HepG2 (cell line): Measurements from ENCODE around the gene PBX2. TPM values are rescaled to one million over a fixed set of nuclear protein-coding genes. Genes with fewer than 3 reads are reported as not detected.
A peak's percentile ranks its signal among the peaks of the same experiment; 100 is the strongest.

Source experiments
- GABPA ChIP-seq, 2 experiments: IDR thresholded peaks; 2 replicates each; pipeline ENCODE4 v1.6.1; 2011 to 2016; ENCODE audit warnings: low read depth in 2 of 2, low read length in 1 of 2, missing biosample characterization in 1 of 2, missing genetic modification characterization in 1 of 2
- PHF20 ChIP-seq: sonication (generic); formaldehyde crosslinking; IDR thresholded peaks from 2 replicates; pipeline ENCODE4 v1.5.0; 2020; ENCODE audit warnings: mild to moderate bottlenecking, missing genetic modification reagents
- SUZ12 ChIP-seq: fragments of 150-350 bp; IDR thresholded peaks from 2 replicates; pipeline ENCODE4 v1.6.1; 2014; ENCODE audit warnings: low read depth, low read length
- TSC22D2 ChIP-seq: sonication (generic); formaldehyde crosslinking; IDR thresholded peaks from 2 replicates; pipeline ENCODE4 v1.5.1; 2020; ENCODE audit warnings: missing genetic modification reagents, mild to moderate bottlenecking, borderline replicate concordance
- ZBTB3 ChIP-seq: sonication (generic); formaldehyde crosslinking; IDR thresholded peaks from 2 replicates; pipeline ENCODE4 v1.4.0; 2020; ENCODE audit warnings: low read depth, mild to moderate bottlenecking, moderate library complexity, missing genetic modification reagents, borderline replicate concordance
- ZFY ChIP-seq: sonication (generic); formaldehyde crosslinking; IDR thresholded peaks from 2 replicates; pipeline ENCODE4 v1.4.0; 2020; ENCODE audit warnings: missing genetic modification reagents
- ZNF234 ChIP-seq: sonication (generic); formaldehyde crosslinking; conservative IDR thresholded peaks from 2 replicates; pipeline ENCODE4 v1.5.1; 2020; ENCODE audit warnings: mild to moderate bottlenecking, missing genetic modification reagents
- ZNF256 ChIP-seq: sonication (generic); formaldehyde crosslinking; conservative IDR thresholded peaks from 2 replicates; pipeline ENCODE4 v1.4.0; 2020; ENCODE audit warnings: missing genetic modification reagents
- ZNF350 ChIP-seq: sonication (generic); formaldehyde crosslinking; IDR thresholded peaks from 2 replicates; pipeline ENCODE4 v1.4.0; 2020; ENCODE audit warnings: mild to moderate bottlenecking, low read depth, missing genetic modification reagents, borderline replicate concordance
- ZNF678 ChIP-seq: sonication (generic); formaldehyde crosslinking; IDR thresholded peaks from 2 replicates; pipeline ENCODE4 v1.4.0; 2020; ENCODE audit warnings: mild to moderate bottlenecking, missing genetic modification reagents
- polyA plus RNA-seq, 8 experiments: library from polyadenylated mRNA; depleted of rRNA in 3 of 8; stranded (reverse) in 7 of 8; unstranded in 1 of 8; fragments of >200 nt; fragmentation: Illumina TruSeq in 4 of 8; extraction: Trizol in 4 of 8; gene quantifications; 2 replicates each; pipeline versions ENCODE4 v1.2.1 to v1.2.3, GENCODE V29; 2011 to 2016; ENCODE audit warnings: low read depth in 4 of 8, missing spikeins in 1 of 8, mixed read lengths in 1 of 8; ENCODE audit not compliant: insufficient read depth in 1 of 8
- total RNA-seq, 5 experiments: library from RNA; depleted of rRNA; stranded (reverse); fragments of >200 nt; fragmentation: Illumina TruSeq; extraction: Trizol; gene quantifications; 2 replicates each; pipeline ENCODE4 v1.2.3, GENCODE V29; 2016; ENCODE audit warnings: low read depth in 1 of 5
- TF ChIP-seq, protein P1 (sequence below): IDR thresholded peaks from 2 replicates; pipeline ENCODE4 v1.6.1; 2012; ENCODE audit warnings: low read length, improper control_type of control experiment
- TF ChIP-seq, protein P2 (sequence below): sonication (generic); formaldehyde crosslinking; IDR thresholded peaks from 2 replicates; pipeline ENCODE4 v1.4.0; 2020; ENCODE audit warnings: missing genetic modification reagents
- TF ChIP-seq, protein P3 (sequence below), 2 experiments: sonication (generic) in 1 of 2; formaldehyde crosslinking in 1 of 2; IDR thresholded peaks; 2 replicates each; pipeline versions ENCODE4 v1.4.0 to v1.6.1; 2018 to 2020; ENCODE audit warnings: missing genetic modification reagents in 2 of 2, borderline replicate concordance in 1 of 2, low read depth in 1 of 2, mild to moderate bottlenecking in 1 of 2, missing biosample characterization in 1 of 2
- TF ChIP-seq, protein P4 (sequence below): sonication (generic); formaldehyde crosslinking; IDR thresholded peaks from 2 replicates; pipeline ENCODE4 v1.4.0; 2020; ENCODE audit warnings: mild to moderate bottlenecking, low read depth, missing genetic modification reagents
- TF ChIP-seq, protein P5 (sequence below): sonication (generic); formaldehyde crosslinking; IDR thresholded peaks from 2 replicates; pipeline ENCODE4 v1.4.0; 2020; ENCODE audit warnings: mild to moderate bottlenecking, missing genetic modification reagents

Gene PBX2
- total and polyA plus RNA-seq, 2 of the 13 experiments (the other 11 are each of a cell fraction or from before 2014, with no cell fraction given), result 42.3 to 77.8 TPM

DNA sequence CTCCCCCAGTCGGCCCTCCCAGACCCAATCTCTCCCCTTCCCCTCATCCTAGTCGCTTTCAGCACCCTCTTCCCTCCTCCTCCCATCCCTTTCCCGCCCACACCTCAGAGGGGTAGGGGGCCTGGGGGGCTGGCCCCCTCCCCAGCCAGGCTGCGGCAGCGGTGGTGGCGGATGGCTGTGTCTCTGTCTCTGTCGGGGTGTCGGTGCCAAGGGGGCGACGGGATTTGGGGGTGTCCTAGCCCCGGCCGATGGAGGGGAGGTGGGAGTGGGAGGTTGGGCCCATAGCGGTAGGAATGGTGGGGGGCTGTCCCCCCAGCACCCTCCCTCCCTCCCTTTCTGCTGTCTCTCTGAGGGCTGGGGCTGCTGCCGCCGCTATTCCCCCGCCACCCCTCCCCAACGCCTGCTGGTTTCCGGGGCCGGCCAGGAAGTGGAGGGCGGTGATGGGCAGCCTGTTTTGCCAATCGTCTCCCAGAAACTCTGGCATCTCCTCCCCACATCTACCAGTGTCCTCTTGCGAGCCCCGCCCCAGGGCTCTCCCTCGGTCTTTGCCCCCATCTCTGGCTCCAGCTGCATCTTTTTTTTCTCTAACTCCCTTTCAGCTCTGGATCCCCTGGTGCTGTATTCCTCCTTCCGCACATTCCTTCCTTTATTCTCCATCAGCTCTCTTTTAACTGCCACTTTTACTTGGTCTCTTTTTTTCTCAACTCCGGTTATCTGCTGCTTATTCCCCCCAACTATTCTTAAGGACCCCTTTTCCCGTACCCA is 14.1 kb downstream of the PBX2 start, which contains the start of gene AGPAT1 (continued):
- TF ChIP-seq, protein P1, sequence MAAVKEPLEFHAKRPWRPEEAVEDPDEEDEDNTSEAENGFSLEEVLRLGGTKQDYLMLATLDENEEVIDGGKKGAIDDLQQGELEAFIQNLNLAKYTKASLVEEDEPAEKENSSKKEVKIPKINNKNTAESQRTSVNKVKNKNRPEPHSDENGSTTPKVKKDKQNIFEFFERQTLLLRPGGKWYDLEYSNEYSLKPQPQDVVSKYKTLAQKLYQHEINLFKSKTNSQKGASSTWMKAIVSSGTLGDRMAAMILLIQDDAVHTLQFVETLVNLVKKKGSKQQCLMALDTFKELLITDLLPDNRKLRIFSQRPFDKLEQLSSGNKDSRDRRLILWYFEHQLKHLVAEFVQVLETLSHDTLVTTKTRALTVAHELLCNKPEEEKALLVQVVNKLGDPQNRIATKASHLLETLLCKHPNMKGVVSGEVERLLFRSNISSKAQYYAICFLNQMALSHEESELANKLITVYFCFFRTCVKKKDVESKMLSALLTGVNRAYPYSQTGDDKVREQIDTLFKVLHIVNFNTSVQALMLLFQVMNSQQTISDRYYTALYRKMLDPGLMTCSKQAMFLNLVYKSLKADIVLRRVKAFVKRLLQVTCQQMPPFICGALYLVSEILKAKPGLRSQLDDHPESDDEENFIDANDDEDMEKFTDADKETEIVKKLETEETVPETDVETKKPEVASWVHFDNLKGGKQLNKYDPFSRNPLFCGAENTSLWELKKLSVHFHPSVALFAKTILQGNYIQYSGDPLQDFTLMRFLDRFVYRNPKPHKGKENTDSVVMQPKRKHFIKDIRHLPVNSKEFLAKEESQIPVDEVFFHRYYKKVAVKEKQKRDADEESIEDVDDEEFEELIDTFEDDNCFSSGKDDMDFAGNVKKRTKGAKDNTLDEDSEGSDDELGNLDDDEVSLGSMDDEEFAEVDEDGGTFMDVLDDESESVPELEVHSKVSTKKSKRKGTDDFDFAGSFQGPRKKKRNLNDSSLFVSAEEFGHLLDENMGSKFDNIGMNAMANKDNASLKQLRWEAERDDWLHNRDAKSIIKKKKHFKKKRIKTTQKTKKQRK, result no peak
- TF ChIP-seq GABPA (IDR thresholded peaks at IDR 0.05; ENCODE audit: low read depth, low read length), result peak; percentile 91
- peak; percentile 96 for TF ChIP-seq GABPA (CRISPR knock-in tag; IDR thresholded peaks at IDR 0.05; ENCODE audit: low read depth)
- TF ChIP-seq SUZ12, result no peak
- peak; percentile 53; the same call in 1 of the 2 replicates for TF ChIP-seq ZNF678 (CRISPR knock-in tag)
- TF ChIP-seq ZBTB3 (CRISPR knock-in tag), result no peak
- no peak; the same call in 1 of the 2 replicates for TF ChIP-seq PHF20 (CRISPR knock-in tag)
- peak; percentile 63; the same call in 1 of the 2 replicates for TF ChIP-seq ZNF350 (CRISPR knock-in tag)
- TF ChIP-seq, protein P2, sequence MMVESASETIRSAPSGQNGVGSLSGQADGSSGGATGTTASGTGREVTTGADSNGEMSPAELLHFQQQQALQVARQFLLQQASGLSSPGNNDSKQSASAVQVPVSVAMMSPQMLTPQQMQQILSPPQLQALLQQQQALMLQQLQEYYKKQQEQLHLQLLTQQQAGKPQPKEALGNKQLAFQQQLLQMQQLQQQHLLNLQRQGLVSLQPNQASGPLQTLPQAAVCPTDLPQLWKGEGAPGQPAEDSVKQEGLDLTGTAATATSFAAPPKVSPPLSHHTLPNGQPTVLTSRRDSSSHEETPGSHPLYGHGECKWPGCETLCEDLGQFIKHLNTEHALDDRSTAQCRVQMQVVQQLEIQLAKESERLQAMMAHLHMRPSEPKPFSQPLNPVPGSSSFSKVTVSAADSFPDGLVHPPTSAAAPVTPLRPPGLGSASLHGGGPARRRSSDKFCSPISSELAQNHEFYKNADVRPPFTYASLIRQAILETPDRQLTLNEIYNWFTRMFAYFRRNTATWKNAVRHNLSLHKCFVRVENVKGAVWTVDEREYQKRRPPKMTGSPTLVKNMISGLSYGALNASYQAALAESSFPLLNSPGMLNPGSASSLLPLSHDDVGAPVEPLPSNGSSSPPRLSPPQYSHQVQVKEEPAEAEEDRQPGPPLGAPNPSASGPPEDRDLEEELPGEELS (CRISPR knock-in tag), result peak; percentile 36; the same call in 1 of the 2 replicates
- TF ChIP-seq, protein P3, sequence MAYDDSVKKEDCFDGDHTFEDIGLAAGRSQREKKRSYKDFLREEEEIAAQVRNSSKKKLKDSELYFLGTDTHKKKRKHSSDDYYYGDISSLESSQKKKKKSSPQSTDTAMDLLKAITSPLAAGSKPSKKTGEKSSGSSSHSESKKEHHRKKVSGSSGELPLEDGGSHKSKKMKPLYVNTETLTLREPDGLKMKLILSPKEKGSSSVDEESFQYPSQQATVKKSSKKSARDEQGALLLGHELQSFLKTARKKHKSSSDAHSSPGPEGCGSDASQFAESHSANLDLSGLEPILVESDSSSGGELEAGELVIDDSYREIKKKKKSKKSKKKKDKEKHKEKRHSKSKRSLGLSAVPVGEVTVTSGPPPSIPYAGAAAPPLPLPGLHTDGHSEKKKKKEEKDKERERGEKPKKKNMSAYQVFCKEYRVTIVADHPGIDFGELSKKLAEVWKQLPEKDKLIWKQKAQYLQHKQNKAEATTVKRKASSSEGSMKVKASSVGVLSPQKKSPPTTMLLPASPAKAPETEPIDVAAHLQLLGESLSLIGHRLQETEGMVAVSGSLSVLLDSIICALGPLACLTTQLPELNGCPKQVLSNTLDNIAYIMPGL (CRISPR knock-in tag; IDR thresholded peaks at IDR 0.05; ENCODE audit: borderline replicate concordance in 1 of 2, low read depth in 1 of 2), result peak; percentile 62 to 74; a peak in 3 of 4 replicates
- TF ChIP-seq, protein P4, sequence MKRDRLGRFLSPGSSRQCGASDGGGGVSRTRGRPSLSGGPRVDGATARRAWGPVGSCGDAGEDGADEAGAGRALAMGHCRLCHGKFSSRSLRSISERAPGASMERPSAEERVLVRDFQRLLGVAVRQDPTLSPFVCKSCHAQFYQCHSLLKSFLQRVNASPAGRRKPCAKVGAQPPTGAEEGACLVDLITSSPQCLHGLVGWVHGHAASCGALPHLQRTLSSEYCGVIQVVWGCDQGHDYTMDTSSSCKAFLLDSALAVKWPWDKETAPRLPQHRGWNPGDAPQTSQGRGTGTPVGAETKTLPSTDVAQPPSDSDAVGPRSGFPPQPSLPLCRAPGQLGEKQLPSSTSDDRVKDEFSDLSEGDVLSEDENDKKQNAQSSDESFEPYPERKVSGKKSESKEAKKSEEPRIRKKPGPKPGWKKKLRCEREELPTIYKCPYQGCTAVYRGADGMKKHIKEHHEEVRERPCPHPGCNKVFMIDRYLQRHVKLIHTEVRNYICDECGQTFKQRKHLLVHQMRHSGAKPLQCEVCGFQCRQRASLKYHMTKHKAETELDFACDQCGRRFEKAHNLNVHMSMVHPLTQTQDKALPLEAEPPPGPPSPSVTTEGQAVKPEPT (CRISPR knock-in tag), result no peak; the same call in 1 of the 2 replicates
- no peak for TF ChIP-seq ZNF234 (CRISPR knock-in tag)
- no peak for TF ChIP-seq TSC22D2 (CRISPR knock-in tag)
- TF ChIP-seq ZFY (CRISPR knock-in tag), result peak; percentile 58
- TF ChIP-seq ZNF256 (CRISPR knock-in tag), result no peak
- TF ChIP-seq, protein P5, sequence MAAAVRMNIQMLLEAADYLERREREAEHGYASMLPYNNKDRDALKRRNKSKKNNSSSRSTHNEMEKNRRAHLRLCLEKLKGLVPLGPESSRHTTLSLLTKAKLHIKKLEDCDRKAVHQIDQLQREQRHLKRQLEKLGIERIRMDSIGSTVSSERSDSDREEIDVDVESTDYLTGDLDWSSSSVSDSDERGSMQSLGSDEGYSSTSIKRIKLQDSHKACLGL (CRISPR knock-in tag), result peak; percentile 41; the same call in 1 of the 2 replicates
